H9 (cell line): Measurements from ENCODE around the gene SCGB1D1. TPM values are rescaled to one million over a fixed set of nuclear protein-coding genes. Genes with fewer than 3 reads are reported as not detected.

ENCODE experiments used
- DNase-seq: peaks from one replicate; pipeline ENCODE4 v3.0.0-alpha.2; 2017
- H2AFZ ChIP-seq: one replicate; pipeline ENCODE4 v1.6.1; 2013; ENCODE audit warnings: mild to moderate bottlenecking, low read length, control low read depth, moderate library complexity
- H2AK5ac ChIP-seq: 2 replicates; pipeline ENCODE4 v1.6.1; 2013; ENCODE audit warnings: low read length, control low read depth, mixed read lengths; ENCODE audit not compliant: insufficient read length
- H2BK120ac ChIP-seq: one replicate; pipeline ENCODE4 v1.6.1; 2013; ENCODE audit warnings: low read depth, mild to moderate bottlenecking, low read length, control low read depth, inconsistent platforms; ENCODE audit not compliant: poor library complexity, severe bottlenecking
- H2BK12ac ChIP-seq: 2 replicates; pipeline ENCODE4 v1.6.1; 2013; ENCODE audit warnings: low read length, control low read depth, mixed read lengths, low read depth; ENCODE audit not compliant: insufficient read length
- H2BK15ac ChIP-seq: 2 replicates; pipeline ENCODE4 v1.6.1; 2013; ENCODE audit warnings: low read depth, low read length, control low read depth
- H2BK20ac ChIP-seq: one replicate; pipeline ENCODE4 v1.6.1; 2013; ENCODE audit warnings: low read depth, mild to moderate bottlenecking, low read length, control low read depth, inconsistent platforms; ENCODE audit not compliant: poor library complexity, severe bottlenecking
- H2BK5ac ChIP-seq: 2 replicates; pipeline ENCODE4 v1.6.1; 2013; ENCODE audit warnings: low read length, control low read depth, mixed read lengths; ENCODE audit not compliant: insufficient read length
- H3K14ac ChIP-seq: 2 replicates; pipeline ENCODE4 v1.6.1; 2013; ENCODE audit warnings: low read length, control low read depth; ENCODE audit not compliant: insufficient read depth
- H3K18ac ChIP-seq: 2 replicates; pipeline ENCODE4 v1.6.1; 2013; ENCODE audit warnings: low read depth, mild to moderate bottlenecking, mixed read lengths, low read length, control low read depth; ENCODE audit not compliant: insufficient read length
- H3K23ac ChIP-seq: 2 replicates; pipeline ENCODE4 v1.6.1; 2013; ENCODE audit warnings: low read length, control low read depth, mixed read lengths, low read depth; ENCODE audit not compliant: insufficient read length
- H3K23me2 ChIP-seq: 2 replicates; pipeline ENCODE4 v1.6.1; 2013; ENCODE audit warnings: low read depth, mild to moderate bottlenecking, mixed read lengths, low read length, control low read depth; ENCODE audit not compliant: insufficient read length, poor library complexity, severe bottlenecking
- H3K27ac ChIP-seq: 2 replicates; pipeline ENCODE4 v1.5.1; 2013; ENCODE audit warnings: low read length, control low read depth, mixed read lengths, low read depth; ENCODE audit not compliant: insufficient read length
- H3K27me3 ChIP-seq: 2 replicates; pipeline ENCODE4 v1.6.1; 2013; ENCODE audit warnings: low read length, control low read depth, inconsistent platforms; ENCODE audit not compliant: insufficient read depth
- H3K4ac ChIP-seq: 2 replicates; pipeline ENCODE4 v1.6.1; 2013; ENCODE audit warnings: low read depth, mild to moderate bottlenecking, control low read depth, inconsistent platforms, low read length, moderate library complexity
- H3K4me1 ChIP-seq: 2 replicates; pipeline ENCODE4 v1.6.1; 2013; ENCODE audit warnings: low read length, control low read depth, inconsistent platforms; ENCODE audit not compliant: insufficient read depth
- H3K4me2 ChIP-seq: 2 replicates; pipeline ENCODE4 v1.6.1; 2013; ENCODE audit warnings: low read length, control low read depth, mixed read lengths; ENCODE audit not compliant: insufficient read length, insufficient read depth
- H3K56ac ChIP-seq: 2 replicates; pipeline ENCODE4 v1.6.1; 2013; ENCODE audit warnings: low read depth, mild to moderate bottlenecking, mixed read lengths, low read length, control low read depth; ENCODE audit not compliant: insufficient read length
- H3K79me1 ChIP-seq: 2 replicates; pipeline ENCODE4 v1.6.1; 2013; ENCODE audit warnings: low read depth, mild to moderate bottlenecking, moderate library complexity, low read length, control low read depth, inconsistent platforms; ENCODE audit not compliant: insufficient read depth, poor library complexity, severe bottlenecking
- H3K79me2 ChIP-seq: 2 replicates; pipeline ENCODE4 v1.6.1; 2013; ENCODE audit warnings: low read length, control low read depth, inconsistent platforms; ENCODE audit not compliant: insufficient read depth
- H3K9ac ChIP-seq: 2 replicates; pipeline ENCODE4 v1.6.1; 2013; ENCODE audit warnings: low read length, control low read depth, mixed read lengths; ENCODE audit not compliant: insufficient read length; ENCODE audit errors: extremely low read depth
- H3K9me3 ChIP-seq: one replicate; pipeline ENCODE4 v1.6.1; 2013; ENCODE audit warnings: low read depth, low read length, inconsistent platforms; ENCODE audit not compliant: control insufficient read depth
- H3T11ph ChIP-seq: one replicate; pipeline ENCODE4 v1.6.1; 2013; ENCODE audit warnings: mild to moderate bottlenecking, low read length, control low read depth, inconsistent platforms
- H4K20me1 ChIP-seq: one replicate; pipeline ENCODE4 v1.6.1; 2013; ENCODE audit not compliant: control insufficient read depth, insufficient read length, insufficient read depth
- H4K5ac ChIP-seq: 2 replicates; pipeline ENCODE4 v1.6.1; 2013; ENCODE audit warnings: low read depth, mild to moderate bottlenecking, mixed read lengths, low read length, control low read depth; ENCODE audit not compliant: insufficient read length
- H4K8ac ChIP-seq: replicated peaks from 2 replicates; pipeline ENCODE4 v1.6.1; 2013; ENCODE audit warnings: low read length, control low read depth, mixed read lengths, low read depth; ENCODE audit not compliant: insufficient read length
- H4K91ac ChIP-seq: 2 replicates; pipeline ENCODE4 v1.6.1; 2013; ENCODE audit warnings: low read depth, mild to moderate bottlenecking, moderate library complexity, mixed read lengths, low read length, control low read depth; ENCODE audit not compliant: insufficient read length
- H3K27ac Mint-ChIP-seq, 3 experiments: 2 replicates in 2 of 3; 3 replicates in 1 of 3; pipeline ENCODE4 v1.8.0; 2020 to 2021; ENCODE audit warnings: mixed read lengths in 3 of 3, mild to moderate bottlenecking in 1 of 3, moderate library complexity in 1 of 3
- H3K27me3 Mint-ChIP-seq: 2 replicates; pipeline ENCODE4 v1.8.0; 2021; ENCODE audit warnings: low read depth, mild to moderate bottlenecking, moderate library complexity, mixed read lengths
- H3K36me3 Mint-ChIP-seq, 3 experiments: 2 replicates in 2 of 3; 3 replicates in 1 of 3; pipeline ENCODE4 v1.8.0; 2020 to 2021; ENCODE audit warnings: low read depth in 3 of 3, mixed read lengths in 3 of 3; ENCODE audit not compliant: insufficient read depth in 1 of 3
- H3K4me1 Mint-ChIP-seq, 2 experiments: 2 replicates each; pipeline ENCODE4 v1.8.0; 2020; ENCODE audit warnings: mixed read lengths in 2 of 2
- H3K4me3 Mint-ChIP-seq, 2 experiments: 2 replicates in 1 of 2; 3 replicates in 1 of 2; pipeline ENCODE4 v1.8.0; 2020 to 2021; ENCODE audit warnings: mild to moderate bottlenecking in 2 of 2, mixed read lengths in 2 of 2, moderate library complexity in 1 of 2
- H3K9me3 Mint-ChIP-seq, 2 experiments: 2 replicates in 1 of 2; 3 replicates in 1 of 2; pipeline ENCODE4 v1.8.0; 2020; ENCODE audit warnings: mild to moderate bottlenecking in 2 of 2, mixed read lengths in 2 of 2, moderate library complexity in 1 of 2
- CTCF ChIP-seq: fragments of 200-600 bp; sonication (generic); conservative IDR thresholded peaks from 3 replicates; pipeline ENCODE4 v1.8.0; 2021; ENCODE audit warnings: antibody characterized with exemption, mild to moderate bottlenecking
- WGBS: extraction: QIAGEN DNeasy Blood & Tissue Kit; methylation state at CpG from one replicate; pipeline ENCODE4 v1.1.7; 2013; ENCODE audit warnings: missing lambda C conversion rate, low lambda C conversion rate, mixed read lengths; ENCODE audit not compliant: insufficient read length; ENCODE audit errors: extremely low coverage; 5-methylcytosine and 5-hydroxymethylcytosine counted together
- total RNA-seq: library from RNA; stranded (reverse); gene quantifications from 2 replicates; pipeline ENCODE4 v1.2.1, GENCODE V29; 2021

SCGB1D1 gene
- total RNA-seq, 1 experiment from 2014 or later: not detected

DNA sequence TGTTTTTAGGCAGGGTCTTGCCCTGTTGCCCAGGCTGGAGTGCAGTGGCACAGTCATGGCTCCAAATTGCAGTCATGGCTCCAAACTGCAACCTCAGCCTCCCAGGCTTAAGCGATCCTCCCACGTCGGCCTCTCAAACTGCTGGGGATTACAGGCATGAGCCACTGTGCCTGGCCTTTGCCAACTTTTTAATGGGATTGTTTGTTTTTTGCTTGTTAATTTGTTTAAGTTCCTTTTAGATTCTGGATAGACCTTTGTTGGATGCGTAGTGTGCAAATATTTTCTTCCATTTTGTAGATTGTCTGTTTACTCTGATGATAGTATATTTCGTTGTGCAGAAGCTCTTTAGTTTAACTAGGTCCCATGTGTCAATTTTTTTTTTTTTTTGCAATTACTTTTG lies 10.0 kb upstream of the SCGB1D1 start:
- Mint-ChIP-seq H3K27me3 (0 out of 2 replicates have a peak, but pooled peaks cover 2% of the 10 kb centered on the region), H3K4me1 (no peaks in the 10 kb centered on the region), H3K36me3 (no peaks in the 10 kb centered on the region), H3K27ac (no peak overlapping the region), H3K9me3 (peaks cover 0 to 2% of the 10 kb centered on the region in 2 experiments; a peak in 1 of 5 replicates), H3K4me3 (no peak overlapping the region)
- Histone ChIP-seq H2BK12ac (no peak overlapping the region), H2AK5ac (no peak overlapping the region), H3K4me1 (no peaks in the 10 kb centered on the region), H3K14ac (no peak overlapping the region), H2AFZ (no peak overlapping the region), H2BK20ac (no peak overlapping the region), H3K23ac (no peak overlapping the region), H2BK5ac (no peak overlapping the region), H3T11ph (no peak overlapping the region), H2BK15ac (no peak overlapping the region), H3K27ac (no peak overlapping the region), H3K18ac (no peak overlapping the region), H4K91ac (no peak overlapping the region), H3K56ac (no peak overlapping the region), H3K9ac (no peak overlapping the region), H3K4ac (no peak overlapping the region), H3K27me3 (no peaks in the 10 kb centered on the region), H4K5ac (no peak overlapping the region), H3K4me2 (no peak overlapping the region), H4K8ac (no peak overlapping the region), H3K23me2 (no peaks in the 10 kb centered on the region), H2BK120ac (no peak overlapping the region), H3K79me2 (no peaks in the 10 kb centered on the region), H3K9me3 (no peaks in the 10 kb centered on the region), H4K20me1 (no peaks in the 10 kb centered on the region), H3K79me1 (no peaks in the 10 kb centered on the region)
- no peak for DNase-seq
- no CpG with 5 or more reads among the region's 5 CpGs for WGBS
- TF ChIP-seq CTCF: no peak
